ENCODE measurements around the gene SLIT2. TPM values are rescaled to one million over a fixed set of nuclear protein-coding genes. Genes with fewer than 3 reads are reported as not detected.

SLIT2 gene
- total RNA-seq, 1 experiment from 2014 or later = not detected

- H3K4me1 ChIP-seq (ENCODE audit: low read length) = no peaks in the 10 kb centered on the region
- no peak overlapping the region for H3K27ac ChIP-seq (ENCODE audit: low read length)
- no peak for DNase-seq
- H3K27me3 ChIP-seq (ENCODE audit: low read length) = no peaks in the 10 kb centered on the region; the same call in 1 of the 2 replicates
- H3K9ac ChIP-seq (ENCODE audit: low read length) = no peak overlapping the region
- H4K20me1 ChIP-seq (ENCODE audit: insufficient read depth, low read depth, low read length) = no peaks in the 10 kb centered on the region
- H3K4me2 ChIP-seq (ENCODE audit: low read depth, low read length, poor library complexity, severe bottlenecking) = no peak overlapping the region
- H3K36me3 ChIP-seq (ENCODE audit: insufficient read depth, low read length) = no peaks in the 10 kb centered on the region
- no peaks in the 10 kb centered on the region for H3K9me2 ChIP-seq (replicated peaks; ENCODE audit: insufficient read depth, low read length)
- no peak overlapping the region for H3K4me3 ChIP-seq (ENCODE audit: low read length)
- H3K79me2 ChIP-seq (ENCODE audit: low read length) = no peaks in the 10 kb centered on the region
- no peak overlapping the region for H2AFZ ChIP-seq (ENCODE audit: low read length)
- no peaks in the 10 kb centered on the region for H3K9me3 ChIP-seq (ENCODE audit: low read length)
Measured at GRCh38 chr4:20269320-20269719, 17.6 kb downstream of the SLIT2 start.

GRCh38 chr4:20271950-20272349 is 20.2 kb downstream of the SLIT2 start:
- Histone ChIP-seq H3K36me3 (ENCODE audit: insufficient read depth, low read length) (no peaks in the 10 kb centered on the region), H4K20me1 (ENCODE audit: insufficient read depth, low read depth, low read length) (no peaks in the 10 kb centered on the region), H3K9ac (ENCODE audit: low read length) (no peak overlapping the region), H3K27me3 (ENCODE audit: low read length) (no peaks in the 10 kb centered on the region), H3K27ac (ENCODE audit: low read length) (no peak overlapping the region), H3K9me3 (ENCODE audit: low read length) (no peaks in the 10 kb centered on the region), H3K4me2 (ENCODE audit: low read depth, low read length, poor library complexity, severe bottlenecking) (no peak overlapping the region), H2AFZ (ENCODE audit: low read length) (no peak overlapping the region), H3K4me3 (ENCODE audit: low read length) (no peak overlapping the region), H3K9me2 (replicated peaks; ENCODE audit: insufficient read depth, low read length) (no peaks in the 10 kb centered on the region), H3K4me1 (ENCODE audit: low read length) (no peaks in the 10 kb centered on the region), H3K79me2 (ENCODE audit: low read length) (no peaks in the 10 kb centered on the region)
- DNase-seq = no peak

- Histone ChIP-seq H3K4me1 (ENCODE audit: low read length) (no peaks in the 10 kb centered on the region), H3K27me3 (ENCODE audit: low read length) (no peaks in the 10 kb centered on the region), H3K79me2 (ENCODE audit: low read length) (no peaks in the 10 kb centered on the region), H3K9me3 (ENCODE audit: low read length) (no peaks in the 10 kb centered on the region), H3K36me3 (ENCODE audit: insufficient read depth, low read length) (no peaks in the 10 kb centered on the region), H3K4me3 (ENCODE audit: low read length) (no peak overlapping the region), H3K4me2 (ENCODE audit: low read depth, low read length, poor library complexity, severe bottlenecking) (no peak overlapping the region), H2AFZ (ENCODE audit: low read length) (no peak overlapping the region), H4K20me1 (ENCODE audit: insufficient read depth, low read depth, low read length) (no peaks in the 10 kb centered on the region), H3K9me2 (replicated peaks; ENCODE audit: insufficient read depth, low read length) (no peaks in the 10 kb centered on the region), H3K9ac (ENCODE audit: low read length) (no peak overlapping the region), H3K27ac (ENCODE audit: low read length) (no peak overlapping the region)
- DNase-seq = no peak
Measured at GRCh38 chr4:20272411-20272872, 20.7 kb downstream of the SLIT2 start.

- H3K4me3 ChIP-seq (ENCODE audit: low read length) = no peak overlapping the region
- no peaks in the 10 kb centered on the region for H3K9me3 ChIP-seq (ENCODE audit: low read length)
- H3K27ac ChIP-seq (ENCODE audit: low read length) = no peak overlapping the region
- no peak overlapping the region for H3K9ac ChIP-seq (ENCODE audit: low read length)
- no peaks in the 10 kb centered on the region for H3K36me3 ChIP-seq (ENCODE audit: insufficient read depth, low read length)
- no peaks in the 10 kb centered on the region for H3K79me2 ChIP-seq (ENCODE audit: low read length)
- DNase-seq = no peak
- no peak overlapping the region for H3K4me2 ChIP-seq (ENCODE audit: low read depth, low read length, poor library complexity, severe bottlenecking)
- no peaks in the 10 kb centered on the region for H3K9me2 ChIP-seq (replicated peaks; ENCODE audit: insufficient read depth, low read length)
- H3K4me1 ChIP-seq (ENCODE audit: low read length) = no peaks in the 10 kb centered on the region
- H2AFZ ChIP-seq (ENCODE audit: low read length) = no peak overlapping the region
- H4K20me1 ChIP-seq (ENCODE audit: insufficient read depth, low read depth, low read length) = no peaks in the 10 kb centered on the region
- no peaks in the 10 kb centered on the region for H3K27me3 ChIP-seq (ENCODE audit: low read length)
Measured at GRCh38 chr4:20273793-20274192, 22.1 kb downstream of the SLIT2 start.

GRCh38 chr4:20276848-20277247 is 25.1 kb downstream of the SLIT2 start:
- H3K4me2 ChIP-seq (ENCODE audit: low read depth, low read length, poor library complexity, severe bottlenecking) = no peak overlapping the region
- H3K79me2 ChIP-seq (ENCODE audit: low read length) = no peaks in the 10 kb centered on the region
- H3K36me3 ChIP-seq (ENCODE audit: insufficient read depth, low read length) = no peaks in the 10 kb centered on the region
- H3K9ac ChIP-seq (ENCODE audit: low read length) = no peak overlapping the region
- H3K27me3 ChIP-seq (ENCODE audit: low read length) = no peaks in the 10 kb centered on the region
- no peaks in the 10 kb centered on the region for H3K9me2 ChIP-seq (replicated peaks; ENCODE audit: insufficient read depth, low read length)
- H3K27ac ChIP-seq (ENCODE audit: low read length) = no peak overlapping the region
- no peak overlapping the region for H2AFZ ChIP-seq (ENCODE audit: low read length)
- DNase-seq = no peak
- H3K9me3 ChIP-seq (ENCODE audit: low read length) = no peaks in the 10 kb centered on the region
- no peaks in the 10 kb centered on the region for H4K20me1 ChIP-seq (ENCODE audit: insufficient read depth, low read depth, low read length)
- H3K4me3 ChIP-seq (ENCODE audit: low read length) = no peak overlapping the region
- no peaks in the 10 kb centered on the region for H3K4me1 ChIP-seq (ENCODE audit: low read length)

GRCh38 chr4:20278195-20278594 is 26.5 kb downstream of the SLIT2 start:
- DNase-seq = no peak
- H3K4me3 ChIP-seq (ENCODE audit: low read length) = no peak overlapping the region
- H3K9me3 ChIP-seq (ENCODE audit: low read length) = no peaks in the 10 kb centered on the region
- H3K4me2 ChIP-seq (ENCODE audit: low read depth, low read length, poor library complexity, severe bottlenecking) = no peak overlapping the region
- no peaks in the 10 kb centered on the region for H3K4me1 ChIP-seq (ENCODE audit: low read length)
- no peaks in the 10 kb centered on the region for H4K20me1 ChIP-seq (ENCODE audit: insufficient read depth, low read depth, low read length)
- H3K27me3 ChIP-seq (ENCODE audit: low read length) = no peaks in the 10 kb centered on the region
- H3K9ac ChIP-seq (ENCODE audit: low read length) = no peak overlapping the region
- H3K36me3 ChIP-seq (ENCODE audit: insufficient read depth, low read length) = no peaks in the 10 kb centered on the region
- H3K27ac ChIP-seq (ENCODE audit: low read length) = no peak overlapping the region
- no peak overlapping the region for H2AFZ ChIP-seq (ENCODE audit: low read length)
- no peaks in the 10 kb centered on the region for H3K9me2 ChIP-seq (replicated peaks; ENCODE audit: insufficient read depth, low read length)
- H3K79me2 ChIP-seq (ENCODE audit: low read length) = no peaks in the 10 kb centered on the region

- Histone ChIP-seq H3K9me3 (ENCODE audit: low read length) (no peaks in the 10 kb centered on the region), H3K4me3 (ENCODE audit: low read length) (no peak overlapping the region), H3K79me2 (ENCODE audit: low read length) (no peaks in the 10 kb centered on the region), H3K4me1 (ENCODE audit: low read length) (no peaks in the 10 kb centered on the region), H3K36me3 (ENCODE audit: insufficient read depth, low read length) (no peaks in the 10 kb centered on the region), H3K4me2 (ENCODE audit: low read depth, low read length, poor library complexity, severe bottlenecking) (no peak overlapping the region), H2AFZ (ENCODE audit: low read length) (no peak overlapping the region), H3K9ac (ENCODE audit: low read length) (no peak overlapping the region), H3K9me2 (replicated peaks; ENCODE audit: insufficient read depth, low read length) (no peaks in the 10 kb centered on the region), H4K20me1 (ENCODE audit: insufficient read depth, low read depth, low read length) (no peaks in the 10 kb centered on the region), H3K27me3 (ENCODE audit: low read length) (no peaks in the 10 kb centered on the region; the same call in 1 of the 2 replicates), H3K27ac (ENCODE audit: low read length) (no peak overlapping the region)
- DNase-seq = no peak
Measured at GRCh38 chr4:20279381-20279780, 27.7 kb downstream of the SLIT2 start.

GRCh38 chr4:20281453-20281852 is 29.7 kb downstream of the SLIT2 start:
- Histone ChIP-seq H2AFZ (ENCODE audit: low read length) (no peak overlapping the region), H3K4me1 (ENCODE audit: low read length) (no peaks in the 10 kb centered on the region), H3K27me3 (ENCODE audit: low read length) (no peaks in the 10 kb centered on the region; the same call in 1 of the 2 replicates), H3K4me3 (ENCODE audit: low read length) (no peak overlapping the region), H3K79me2 (ENCODE audit: low read length) (no peaks in the 10 kb centered on the region), H4K20me1 (ENCODE audit: insufficient read depth, low read depth, low read length) (no peaks in the 10 kb centered on the region), H3K36me3 (ENCODE audit: insufficient read depth, low read length) (no peaks in the 10 kb centered on the region), H3K9me3 (ENCODE audit: low read length) (no peaks in the 10 kb centered on the region), H3K4me2 (ENCODE audit: low read depth, low read length, poor library complexity, severe bottlenecking) (no peak overlapping the region), H3K27ac (ENCODE audit: low read length) (no peak overlapping the region), H3K9ac (ENCODE audit: low read length) (no peak overlapping the region), H3K9me2 (replicated peaks; ENCODE audit: insufficient read depth, low read length) (no peaks in the 10 kb centered on the region)
- no peak for DNase-seq

GRCh38 chr4:20283039-20283438 is 31.3 kb downstream of the SLIT2 start:
- no peaks in the 10 kb centered on the region for H4K20me1 ChIP-seq (ENCODE audit: insufficient read depth, low read depth, low read length)
- H3K4me3 ChIP-seq (ENCODE audit: low read length) = no peak overlapping the region
- H2AFZ ChIP-seq (ENCODE audit: low read length) = no peak overlapping the region
- H3K4me1 ChIP-seq (ENCODE audit: low read length) = no peaks in the 10 kb centered on the region
- H3K27me3 ChIP-seq (ENCODE audit: low read length) = no peaks in the 10 kb centered on the region; the same call in 1 of the 2 replicates
- DNase-seq = no peak
- H3K9me2 ChIP-seq (replicated peaks; ENCODE audit: insufficient read depth, low read length) = no peaks in the 10 kb centered on the region
- H3K79me2 ChIP-seq (ENCODE audit: low read length) = no peaks in the 10 kb centered on the region
- no peak overlapping the region for H3K9ac ChIP-seq (ENCODE audit: low read length)
- H3K36me3 ChIP-seq (ENCODE audit: insufficient read depth, low read length) = no peaks in the 10 kb centered on the region
- H3K4me2 ChIP-seq (ENCODE audit: low read depth, low read length, poor library complexity, severe bottlenecking) = no peak overlapping the region
- no peak overlapping the region for H3K27ac ChIP-seq (ENCODE audit: low read length)
- no peaks in the 10 kb centered on the region for H3K9me3 ChIP-seq (ENCODE audit: low read length)
